ENCODE measurements around the gene CFP.

Gene CFP

DNA sequence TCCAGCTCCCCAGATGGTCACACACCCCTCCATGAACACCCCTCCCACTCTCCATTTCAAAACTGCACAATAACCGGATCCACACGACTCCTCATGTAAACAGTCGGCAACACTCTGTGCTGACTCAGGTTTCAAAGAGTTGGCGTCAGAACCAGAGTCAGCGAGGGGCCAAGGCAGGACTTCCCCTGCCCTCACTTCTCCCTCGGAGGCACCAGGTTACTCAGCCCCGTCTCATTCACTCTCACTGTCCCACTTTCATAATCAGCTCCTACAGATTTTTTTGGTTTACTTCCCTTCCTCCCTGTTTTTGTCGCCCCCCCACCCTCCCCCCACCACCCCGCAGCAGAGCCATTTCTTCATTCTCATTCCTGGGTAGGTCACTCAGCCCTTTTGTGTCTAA is 50.2 kb downstream of the CFP start:
- DNase-seq (ENCODE audit: low read depth): no peak

DNA sequence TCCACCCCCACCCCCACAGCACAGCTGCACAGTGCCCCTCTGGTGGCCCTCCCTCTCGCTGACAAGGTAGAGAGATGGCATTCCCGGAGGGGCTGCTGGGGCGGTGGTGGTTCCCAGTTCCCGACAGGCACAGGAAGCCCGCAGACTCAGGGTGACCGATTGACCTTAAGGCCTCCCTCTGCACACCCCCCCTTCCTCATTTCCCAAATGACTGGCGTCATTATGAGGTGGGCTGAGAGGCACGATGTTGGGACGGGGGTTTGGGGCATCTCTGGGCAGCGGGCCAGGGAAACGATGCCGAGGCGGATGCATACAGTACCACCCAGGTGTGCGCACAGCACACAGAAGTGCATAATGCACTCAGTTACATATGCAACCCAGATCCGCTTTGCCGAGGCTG is 51.0 kb downstream of the CFP start:
- no peak for DNase-seq (ENCODE audit: low read depth)
- H3K4me3 ChIP-seq (ENCODE audit: low read length): no peak overlapping the region
- TF ChIP-seq CTCF (conservative IDR thresholded peaks at IDR 0.05; ENCODE audit: low read depth, low read length): no peak

More for the DNA sequence above, 50.2 kb downstream of the CFP start:
- TF ChIP-seq CTCF (conservative IDR thresholded peaks at IDR 0.05; ENCODE audit: low read depth, low read length): no peak
- no peak overlapping the region for H3K4me3 ChIP-seq (ENCODE audit: low read length)

- no peak for DNase-seq (ENCODE audit: low read depth)
- no peak overlapping the region for H3K4me3 ChIP-seq (ENCODE audit: low read length)
- TF ChIP-seq CTCF (conservative IDR thresholded peaks at IDR 0.05; ENCODE audit: low read depth, low read length): no peak
Observed at GRCh38 chrX:47577901-47578300, 51.8 kb downstream of the CFP start.

DNA sequence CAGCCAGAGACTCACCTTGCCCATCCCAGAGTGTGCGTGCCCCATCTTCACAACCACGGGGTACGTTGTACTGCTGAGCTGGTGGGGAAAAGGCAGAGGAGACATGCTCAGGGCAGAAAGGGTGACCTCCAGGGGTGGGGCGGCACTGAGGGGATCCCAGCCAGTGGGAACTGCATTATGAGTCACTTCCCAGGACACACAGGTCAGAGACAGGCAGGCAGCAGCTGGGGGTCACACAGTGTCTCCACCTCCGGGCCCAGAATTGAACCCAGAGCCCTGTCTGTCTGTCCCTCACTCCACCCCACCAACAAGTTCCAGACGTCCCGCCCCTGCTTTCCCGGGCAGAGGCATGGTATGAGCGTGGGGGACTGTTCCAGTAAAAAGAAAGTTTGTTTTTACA is 52.3 kb downstream of the CFP start:
- H3K4me3 ChIP-seq (ENCODE audit: low read length): no peak overlapping the region
- no peak for TF ChIP-seq CTCF (conservative IDR thresholded peaks at IDR 0.05; ENCODE audit: low read depth, low read length)
- no peak for DNase-seq (ENCODE audit: low read depth)

- H3K4me3 ChIP-seq (ENCODE audit: low read length): no peak overlapping the region
- no peak for TF ChIP-seq CTCF (conservative IDR thresholded peaks at IDR 0.05; ENCODE audit: low read depth, low read length)
- DNase-seq (ENCODE audit: low read depth): no peak
Observed at GRCh38 chrX:47576021-47576898, 53.5 kb downstream of the CFP start.

- H3K4me3 ChIP-seq (ENCODE audit: low read length): peak overlapping the region; percentile 26
- no peak for DNase-seq (ENCODE audit: low read depth)
- no peak for TF ChIP-seq CTCF (conservative IDR thresholded peaks at IDR 0.05; ENCODE audit: low read depth, low read length)
Observed at GRCh38 chrX:47574547-47575301, 55.0 kb downstream of the CFP start.

All from retinal pigment epithelial cell (primary cell).